ENCODE results near the gene STRN4.

The STRN4 gene

GRCh38 chr19:46746281-46747057 is at the start of gene STRN4:
STRN4 (minus strand) TSS chr19:46746450; CDS start chr19:46746430, 20 bp downstream.
- peak; percentile 95 for DNase-seq (ENCODE audit: low spot score)
- TF ChIP-seq CTCF (IDR thresholded peaks at IDR 0.05; ENCODE audit: extremely low read depth, insufficient read depth, missing control alignments): no peak
- in situ Hi-C loops (cut with MboI; ENCODE audit: low pct_unique_long_range_greater_than_20kb, low sequenced_read_pairs, unreplicated experiment): no loop called here

GRCh38 chr19:46791944-46792343 is 45.7 kb upstream of the STRN4 start:
- in situ Hi-C loops (cut with MboI; ENCODE audit: low pct_unique_long_range_greater_than_20kb, low sequenced_read_pairs, unreplicated experiment): no loop called here
- peak; percentile 54 for DNase-seq (ENCODE audit: low spot score)
- no peak for TF ChIP-seq CTCF (IDR thresholded peaks at IDR 0.05; ENCODE audit: extremely low read depth, insufficient read depth, missing control alignments)

GRCh38 chr19:46789371-46789770 is 43.1 kb upstream of the STRN4 start:
- in situ Hi-C loops (cut with MboI; ENCODE audit: low pct_unique_long_range_greater_than_20kb, low sequenced_read_pairs, unreplicated experiment): no loop called here
- DNase-seq (ENCODE audit: low spot score): no peak
- TF ChIP-seq CTCF (IDR thresholded peaks at IDR 0.05; ENCODE audit: extremely low read depth, insufficient read depth, missing control alignments): no peak

GRCh38 chr19:46788968-46789338 is 42.7 kb upstream of the STRN4 start:
- no peak for DNase-seq (ENCODE audit: low spot score)
- TF ChIP-seq CTCF (IDR thresholded peaks at IDR 0.05; ENCODE audit: extremely low read depth, insufficient read depth, missing control alignments): no peak
- in situ Hi-C loops (cut with MboI; ENCODE audit: low pct_unique_long_range_greater_than_20kb, low sequenced_read_pairs, unreplicated experiment): no loop called here

- TF ChIP-seq CTCF (IDR thresholded peaks at IDR 0.05; ENCODE audit: extremely low read depth, insufficient read depth, missing control alignments): no peak
- peak; percentile 99 for DNase-seq (ENCODE audit: low spot score)
- in situ Hi-C loops (cut with MboI; ENCODE audit: low pct_unique_long_range_greater_than_20kb, low sequenced_read_pairs, unreplicated experiment): no loop called here
Measured at GRCh38 chr19:46788262-46788967, 42.2 kb upstream of the STRN4 start, which contains the start of gene SLC1A5. SLC1A5 (minus strand) TSS chr19:46788594; CDS start chr19:46787965, 629 bp downstream.

GRCh38 chr19:46787331-46788261 is 41.3 kb upstream of the STRN4 start:
- DNase-seq (ENCODE audit: low spot score): peak; percentile 54
- in situ Hi-C loops (cut with MboI; ENCODE audit: low pct_unique_long_range_greater_than_20kb, low sequenced_read_pairs, unreplicated experiment): no loop called here
- peak; percentile 0 for TF ChIP-seq CTCF (IDR thresholded peaks at IDR 0.05; ENCODE audit: extremely low read depth, insufficient read depth, missing control alignments)
